ENCODE measurements around the gene ABL2.
A peak's percentile ranks its signal among the peaks of the same experiment; 100 is the strongest.
"Not testable (repeated sequence)": the region's sequence is repeated elsewhere in the genome, so short reads cannot be mapped to it uniquely, and the experiment has no call there.

Gene ABL2

GRCh38 chr1:179177615-179178014, 51.9 kb downstream of the ABL2 start:
- Histone ChIP-seq H2BK5ac (ENCODE audit: low read length) (no peak overlapping the region), H2BK15ac (replicated peaks; ENCODE audit: low read depth) (no peak overlapping the region), H3K79me1 (ENCODE audit: low read length) (peaks cover 5% of the 10 kb centered on the region), H3K4ac (ENCODE audit: low read depth, low read length) (no peak overlapping the region), H2AK5ac (ENCODE audit: low read length) (no peak overlapping the region), H3K27me3 (ENCODE audit: insufficient read depth, low read length, poor library complexity) (no peaks in the 10 kb centered on the region), H3K9ac (ENCODE audit: low read length) (no peak overlapping the region), H2BK120ac (ENCODE audit: low read depth, low read length) (no peak overlapping the region), H4K5ac (ENCODE audit: low read length) (no peak overlapping the region), H3K56ac (ENCODE audit: low read length) (no peak overlapping the region), H3K36me3 (ENCODE audit: control insufficient read depth, insufficient read depth, low read length) (no peaks in the 10 kb centered on the region), H3K4me2 (ENCODE audit: low read length) (no peak overlapping the region), H3K23ac (ENCODE audit: low read length) (no peak overlapping the region), H4K8ac (ENCODE audit: low read depth, low read length) (no peak overlapping the region), H3K18ac (ENCODE audit: low read length) (no peak overlapping the region), H3K4me1 (ENCODE audit: control insufficient read depth, low read depth, low read length) (no peaks in the 10 kb centered on the region), H3K27ac (ENCODE audit: low read depth, low read length) (no peak overlapping the region), H3K79me2 (ENCODE audit: control insufficient read depth, insufficient read depth, low read length) (peaks cover 3% of the 10 kb centered on the region), H3K4me3 (ENCODE audit: low read length) (no peak overlapping the region)
- DNase-seq, result no peak
- WGBS (ENCODE audit: extremely low coverage, insufficient coverage, low lambda C conversion rate), result no CpG with 5 or more reads among the region's 2 CpGs

- Histone ChIP-seq H2BK5ac (ENCODE audit: low read length) (no peak overlapping the region), H3K4me2 (ENCODE audit: low read length) (no peak overlapping the region), H3K79me1 (ENCODE audit: low read length) (peaks cover 5% of the 10 kb centered on the region), H3K27me3 (ENCODE audit: insufficient read depth, low read length, poor library complexity) (no peaks in the 10 kb centered on the region), H3K4ac (ENCODE audit: low read depth, low read length) (no peak overlapping the region), H3K4me3 (ENCODE audit: low read length) (no peak overlapping the region), H3K56ac (ENCODE audit: low read length) (no peak overlapping the region), H2BK120ac (ENCODE audit: low read depth, low read length) (no peak overlapping the region), H3K79me2 (ENCODE audit: control insufficient read depth, insufficient read depth, low read length) (peaks cover 3% of the 10 kb centered on the region), H3K23ac (ENCODE audit: low read length) (no peak overlapping the region), H2AK5ac (ENCODE audit: low read length) (no peak overlapping the region), H2BK15ac (replicated peaks; ENCODE audit: low read depth) (no peak overlapping the region), H3K18ac (ENCODE audit: low read length) (no peak overlapping the region), H3K4me1 (ENCODE audit: control insufficient read depth, low read depth, low read length) (no peaks in the 10 kb centered on the region), H3K9ac (ENCODE audit: low read length) (no peak overlapping the region), H3K27ac (ENCODE audit: low read depth, low read length) (no peak overlapping the region), H3K36me3 (ENCODE audit: control insufficient read depth, insufficient read depth, low read length) (no peaks in the 10 kb centered on the region), H4K8ac (ENCODE audit: low read depth, low read length) (no peak overlapping the region), H4K5ac (ENCODE audit: low read length) (no peak overlapping the region)
- WGBS (ENCODE audit: extremely low coverage, insufficient coverage, low lambda C conversion rate), result no CpG with 5 or more reads among the region's 2 CpGs
- peak; percentile 20 for DNase-seq
Observed at GRCh38 chr1:179177182-179177581, 52.3 kb downstream of the ABL2 start.

DNA sequence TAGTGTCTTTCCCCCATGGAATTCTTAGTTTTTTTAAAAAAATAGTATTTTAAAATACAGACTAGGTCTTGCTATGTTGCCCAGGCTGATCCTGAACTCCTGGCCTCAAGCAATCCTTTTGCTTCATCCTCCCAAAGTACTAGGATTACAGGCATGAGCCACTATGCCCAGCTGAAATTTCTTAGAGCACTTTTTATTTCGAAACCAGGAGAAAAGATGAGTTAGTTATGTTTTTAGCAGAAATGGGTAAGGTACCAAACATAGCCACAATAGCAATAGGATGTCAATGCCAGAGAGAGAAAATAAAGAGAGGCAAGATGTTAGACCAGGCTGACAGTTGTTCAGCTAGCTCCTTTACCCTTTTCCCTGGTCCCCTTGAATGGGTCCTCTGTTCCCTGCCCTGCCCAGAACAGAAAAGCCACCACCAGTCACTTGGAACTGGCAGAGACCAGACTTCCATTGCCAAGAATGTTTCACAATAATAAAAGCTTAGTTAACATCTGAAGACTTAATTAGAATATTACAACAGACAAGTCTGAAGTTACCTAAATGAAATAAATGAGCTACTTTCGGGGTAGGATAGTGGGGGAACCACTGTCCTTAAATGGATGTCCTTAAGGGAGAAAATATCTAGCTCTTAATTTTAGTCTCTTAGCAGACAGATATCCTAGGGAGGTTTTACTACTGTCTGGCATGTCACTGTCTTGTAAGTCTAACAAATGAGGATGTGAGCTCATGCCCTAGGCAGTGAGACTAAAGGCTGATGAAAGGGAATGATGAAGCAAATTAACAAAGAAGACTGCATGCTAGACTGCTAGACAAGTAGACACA, 54.3 kb downstream of the ABL2 start:
- Histone ChIP-seq H3K27me3 (ENCODE audit: insufficient read depth, low read length, poor library complexity) (no peaks in the 10 kb centered on the region), H4K8ac (ENCODE audit: low read depth, low read length) (no peak overlapping the region), H3K4ac (ENCODE audit: low read depth, low read length) (no peak overlapping the region), H3K23ac (ENCODE audit: low read length) (no peak overlapping the region), H2BK5ac (ENCODE audit: low read length) (no peak overlapping the region), H2BK120ac (ENCODE audit: low read depth, low read length) (no peak overlapping the region), H3K9ac (ENCODE audit: low read length) (no peak overlapping the region), H2BK15ac (replicated peaks; ENCODE audit: low read depth) (no peak overlapping the region), H3K56ac (ENCODE audit: low read length) (no peak overlapping the region), H3K18ac (ENCODE audit: low read length) (no peak overlapping the region), H3K4me1 (ENCODE audit: control insufficient read depth, low read depth, low read length) (no peaks in the 10 kb centered on the region), H3K4me3 (ENCODE audit: low read length) (no peak overlapping the region), H2AK5ac (ENCODE audit: low read length) (no peak overlapping the region), H3K4me2 (ENCODE audit: low read length) (no peak overlapping the region), H3K79me2 (ENCODE audit: control insufficient read depth, insufficient read depth, low read length) (peaks cover 3% of the 10 kb centered on the region), H3K27ac (ENCODE audit: low read depth, low read length) (no peak overlapping the region), H3K79me1 (ENCODE audit: low read length) (peaks cover 2% of the 10 kb centered on the region), H3K36me3 (ENCODE audit: control insufficient read depth, insufficient read depth, low read length) (no peaks in the 10 kb centered on the region), H4K5ac (ENCODE audit: low read length) (no peak overlapping the region)
- peak; percentile 17 for DNase-seq
- no CpG with 5 or more reads among the region's 2 CpGs for WGBS (ENCODE audit: extremely low coverage, insufficient coverage, low lambda C conversion rate)

GRCh38 chr1:179170468-179170770, 59.1 kb downstream of the ABL2 start:
- H3K4me2 ChIP-seq (ENCODE audit: low read length); H3K79me2 ChIP-seq (ENCODE audit: control insufficient read depth, insufficient read depth, low read length); DNase-seq; H3K27ac ChIP-seq (ENCODE audit: low read depth, low read length); H3K4me1 ChIP-seq (ENCODE audit: control insufficient read depth, low read depth, low read length); H3K4ac ChIP-seq (ENCODE audit: low read depth, low read length); H3K56ac ChIP-seq (ENCODE audit: low read length); H2BK120ac ChIP-seq (ENCODE audit: low read depth, low read length); H3K27me3 ChIP-seq (ENCODE audit: insufficient read depth, low read length, poor library complexity); H2BK5ac ChIP-seq (ENCODE audit: low read length); H4K8ac ChIP-seq (ENCODE audit: low read depth, low read length); H3K9ac ChIP-seq (ENCODE audit: low read length); H2AK5ac ChIP-seq (ENCODE audit: low read length); H3K36me3 ChIP-seq (ENCODE audit: control insufficient read depth, insufficient read depth, low read length); H3K23ac ChIP-seq (ENCODE audit: low read length); H4K5ac ChIP-seq (ENCODE audit: low read length); H3K79me1 ChIP-seq (ENCODE audit: low read length); H3K4me3 ChIP-seq (ENCODE audit: low read length); H2BK15ac ChIP-seq (replicated peaks; ENCODE audit: low read depth); H3K18ac ChIP-seq (ENCODE audit: low read length): not testable (repeated sequence)
- no CpG with 5 or more reads among the region's 10 CpGs for WGBS (ENCODE audit: extremely low coverage, insufficient coverage, low lambda C conversion rate)

DNA sequence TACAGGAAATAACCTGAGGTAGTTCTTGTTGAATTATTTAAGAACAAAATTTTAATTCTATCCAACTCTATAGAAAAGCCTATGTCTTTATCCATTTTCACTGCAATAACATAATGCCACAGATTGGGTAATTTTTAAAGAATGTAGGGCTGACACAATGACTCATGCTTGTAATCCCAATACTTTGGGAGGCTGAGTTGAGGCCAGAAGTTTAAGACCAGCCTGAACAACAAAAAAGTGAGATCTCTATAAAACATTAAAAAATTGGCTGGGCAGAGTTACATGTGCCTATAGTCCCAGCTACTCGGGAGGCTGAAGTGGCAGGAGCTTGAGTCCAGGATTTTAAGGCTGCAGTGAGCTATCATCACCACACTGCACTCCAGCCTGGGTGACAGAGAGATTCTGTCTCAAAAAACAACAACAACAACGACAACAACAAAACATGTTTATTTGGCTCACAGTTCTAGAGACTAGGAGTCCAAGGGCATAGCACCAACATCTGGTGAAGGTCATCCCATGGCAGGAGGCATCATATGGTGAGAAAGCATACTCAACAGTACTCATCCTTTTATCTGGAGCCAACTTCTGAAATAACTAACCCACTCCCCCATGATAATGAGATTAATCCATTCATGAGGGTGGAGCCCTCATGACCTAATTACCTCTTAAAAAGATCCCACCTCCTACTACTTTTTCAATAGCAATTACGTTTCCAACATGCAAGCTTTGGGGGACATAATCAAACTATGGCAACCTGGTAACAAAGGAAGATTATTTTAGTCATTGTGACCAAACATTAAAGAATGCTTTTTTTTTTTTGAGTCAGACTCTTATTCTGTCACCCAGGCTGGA, 59.6 kb downstream of the ABL2 start:
- Histone ChIP-seq H3K4me1 (ENCODE audit: control insufficient read depth, low read depth, low read length) (no peaks in the 10 kb centered on the region), H3K56ac (ENCODE audit: low read length) (no peak overlapping the region), H3K27me3 (ENCODE audit: insufficient read depth, low read length, poor library complexity) (no peaks in the 10 kb centered on the region), H3K9ac (ENCODE audit: low read length) (no peak overlapping the region), H2BK120ac (ENCODE audit: low read depth, low read length) (no peak overlapping the region), H3K4ac (ENCODE audit: low read depth, low read length) (no peak overlapping the region), H3K23ac (ENCODE audit: low read length) (no peak overlapping the region), H2AK5ac (ENCODE audit: low read length) (no peak overlapping the region), H3K4me2 (ENCODE audit: low read length) (no peak overlapping the region), H3K36me3 (ENCODE audit: control insufficient read depth, insufficient read depth, low read length) (no peaks in the 10 kb centered on the region), H3K79me2 (ENCODE audit: control insufficient read depth, insufficient read depth, low read length) (peaks cover 1% of the 10 kb centered on the region), H3K27ac (ENCODE audit: low read depth, low read length) (no peak overlapping the region), H4K8ac (ENCODE audit: low read depth, low read length) (no peak overlapping the region), H3K18ac (ENCODE audit: low read length) (no peak overlapping the region), H2BK15ac (replicated peaks; ENCODE audit: low read depth) (no peak overlapping the region), H4K5ac (ENCODE audit: low read length) (no peak overlapping the region), H3K4me3 (ENCODE audit: low read length) (no peak overlapping the region), H3K79me1 (ENCODE audit: low read length) (peaks cover 3% of the 10 kb centered on the region), H2BK5ac (ENCODE audit: low read length) (no peak overlapping the region)
- DNase-seq, result no peak
- no CpG with 5 or more reads among the region's 3 CpGs for WGBS (ENCODE audit: extremely low coverage, insufficient coverage, low lambda C conversion rate)
